RPMI7951 (cell line): ENCODE measurements around the gene SDK1. TPM values are rescaled to one million over a fixed set of nuclear protein-coding genes. Genes with fewer than 3 reads are reported as not detected.

Source experiments
- DNase-seq: peaks from one replicate; pipeline ENCODE4 v3.0.0-alpha.2; 2012; ENCODE audit warnings: low read depth
- total RNA-seq: library from RNA; depleted of rRNA; stranded (reverse); fragments of >200 nt; shearing (Covaris generic); gene quantifications from 2 replicates; pipeline ENCODE4 v1.2.3, GENCODE V29; 2014

SDK1 gene
- total RNA-seq, 1 experiment from 2014 or later, result 3.1 TPM

DNA sequence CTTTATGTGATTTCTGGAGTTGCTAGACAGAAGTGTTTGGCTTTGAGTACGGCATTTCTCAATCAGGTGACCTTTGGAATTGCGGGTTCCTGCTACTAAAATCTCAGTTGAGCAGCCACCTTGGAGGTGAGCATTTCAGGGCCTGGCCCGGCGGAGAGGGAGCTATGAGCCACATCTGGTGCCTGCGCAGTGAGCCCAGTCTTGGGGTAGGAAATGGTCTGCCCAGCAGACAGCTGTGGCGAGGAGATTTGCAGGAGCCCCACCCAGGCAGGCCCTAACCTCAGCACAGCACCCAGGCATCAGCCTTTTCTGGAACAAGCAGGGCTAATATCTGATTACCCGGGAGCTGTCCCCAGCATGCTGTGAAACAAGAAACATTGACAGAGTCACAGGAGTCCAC lies 833.2 kb downstream of the SDK1 start:
- DNase-seq, result no peak

GRCh38 chr7:4134631-4135030 lies 833.6 kb downstream of the SDK1 start:
- no peak for DNase-seq

DNA sequence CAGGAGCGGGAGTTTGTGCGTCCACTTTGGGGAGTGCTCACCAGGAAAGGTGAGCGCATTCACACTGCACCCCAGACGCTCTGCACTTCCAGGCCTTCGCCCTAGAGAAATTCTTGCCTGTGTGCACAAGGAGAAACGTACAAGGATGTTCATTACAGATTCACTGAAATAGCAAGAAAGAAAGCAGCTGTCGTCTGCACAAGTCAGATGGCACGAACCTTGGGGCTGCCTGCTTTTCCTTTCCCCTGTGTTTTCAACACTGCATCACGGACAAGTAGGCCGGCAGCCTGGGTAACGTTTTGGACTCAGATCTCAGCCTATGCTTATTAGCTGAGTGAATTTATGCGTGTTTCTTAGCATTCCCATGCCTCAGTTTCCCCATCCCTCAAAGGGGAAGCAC lies 834.2 kb downstream of the SDK1 start:
- no peak for DNase-seq

GRCh38 chr7:4136036-4136435 lies 835.0 kb downstream of the SDK1 start:
- no peak for DNase-seq

- no peak for DNase-seq
Measured at GRCh38 chr7:4136501-4137110, 835.6 kb downstream of the SDK1 start.

DNA sequence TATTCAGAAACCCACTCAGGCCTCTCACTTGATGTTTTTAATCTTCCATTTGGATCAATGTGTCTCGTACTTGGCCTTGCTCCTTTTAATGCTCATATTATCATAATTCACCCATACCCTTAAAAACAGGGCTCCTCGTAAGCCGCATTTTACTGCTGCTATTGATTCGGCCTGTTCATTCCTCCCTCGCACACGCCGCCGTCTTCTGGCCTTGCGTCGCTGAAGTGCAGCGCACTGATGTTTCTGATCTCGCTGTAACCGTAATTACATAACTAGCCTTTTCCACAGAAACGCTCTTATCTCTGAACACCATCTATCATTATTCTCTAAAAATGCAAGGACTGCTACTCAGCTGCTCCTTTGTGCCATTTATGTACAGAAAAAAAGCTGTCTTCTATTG lies 836.5 kb downstream of the SDK1 start:
- DNase-seq, result no peak

DNA sequence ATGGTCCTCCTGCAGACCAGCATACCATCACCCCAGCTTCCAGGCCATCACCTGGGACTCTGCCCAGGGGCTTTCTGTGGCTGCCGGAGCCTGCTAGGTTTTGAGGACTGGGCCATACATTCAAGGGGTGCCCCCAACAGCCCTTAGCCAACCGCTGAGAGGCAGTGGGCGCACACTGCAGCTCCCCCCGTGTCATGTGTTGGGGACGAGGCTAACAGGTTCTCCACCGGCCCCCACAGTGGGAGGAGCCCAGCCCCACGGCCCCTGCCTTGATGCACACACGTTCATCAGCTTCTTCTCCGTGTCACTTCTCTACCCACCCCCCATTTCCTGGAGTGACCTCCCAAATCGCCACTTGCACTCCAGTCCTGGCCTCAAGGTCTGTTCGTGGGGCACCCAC lies 837.8 kb downstream of the SDK1 start:
- no peak for DNase-seq

DNA sequence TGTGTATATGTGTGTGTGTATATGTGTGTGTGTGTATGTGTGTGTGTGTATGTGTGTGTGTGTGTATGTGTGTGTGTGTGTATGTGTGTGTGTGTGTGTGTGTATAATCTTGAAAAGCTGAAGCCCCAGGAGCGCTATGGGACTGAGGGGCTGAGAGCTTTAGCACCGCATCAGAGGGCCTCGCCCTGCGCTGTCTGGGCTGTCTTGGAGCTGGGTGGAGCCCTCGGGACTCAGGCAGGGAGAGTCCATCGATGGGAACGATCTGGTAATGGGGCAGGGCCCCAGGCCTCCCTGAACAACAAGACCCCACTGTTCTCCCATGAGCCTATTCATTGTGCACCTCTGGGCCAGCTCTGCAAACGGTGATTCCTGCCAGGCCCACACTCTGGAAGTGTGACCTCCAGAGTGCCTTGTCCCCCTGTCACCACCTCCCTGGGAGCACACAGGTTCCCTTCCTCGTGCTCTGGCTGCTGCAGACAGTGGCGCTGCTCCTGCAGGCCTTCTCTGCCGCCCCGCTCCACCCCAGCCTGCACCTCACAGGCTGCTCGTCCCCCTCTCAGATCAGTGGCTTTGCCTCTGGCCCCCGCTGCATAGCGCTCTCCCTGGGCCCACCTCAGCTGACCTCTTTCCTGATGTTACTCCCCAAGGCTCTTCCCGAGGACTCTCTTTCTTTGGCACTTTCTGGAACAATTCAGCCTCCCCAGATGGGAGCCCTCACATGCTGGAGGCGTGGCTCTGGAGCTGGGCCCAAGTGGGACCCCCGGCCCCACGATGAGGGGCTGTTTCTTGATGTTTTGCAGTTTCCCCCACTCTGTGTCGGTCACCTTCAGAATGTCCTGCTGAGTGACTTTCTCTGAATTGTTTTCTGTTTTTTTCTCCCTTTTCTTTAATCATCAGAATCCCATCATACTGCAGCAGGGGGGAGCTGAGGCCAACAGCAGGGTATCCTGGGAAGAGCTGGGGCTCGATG lies 838.9 kb downstream of the SDK1 start:
- DNase-seq, result no peak

DNA sequence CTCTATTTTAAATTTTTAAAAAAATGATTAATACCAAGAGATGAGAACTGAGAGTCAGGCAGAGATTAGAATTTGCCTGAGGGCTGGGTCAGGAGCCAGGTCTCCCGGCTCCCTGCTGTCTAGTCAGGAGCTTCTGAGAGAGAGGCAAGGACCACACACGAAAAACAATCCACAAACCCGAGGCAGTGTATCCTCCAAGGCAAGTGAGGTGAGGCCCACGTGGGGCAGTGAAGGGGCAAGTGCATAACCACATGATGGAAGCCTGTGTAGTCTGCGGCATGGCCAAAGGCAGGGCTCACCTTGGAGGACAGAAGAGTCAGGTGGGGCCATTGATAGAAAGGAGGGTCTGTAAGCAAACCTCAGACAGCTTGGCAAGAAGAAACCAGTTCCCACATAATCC lies 839.9 kb downstream of the SDK1 start:
- no peak for DNase-seq

DNA sequence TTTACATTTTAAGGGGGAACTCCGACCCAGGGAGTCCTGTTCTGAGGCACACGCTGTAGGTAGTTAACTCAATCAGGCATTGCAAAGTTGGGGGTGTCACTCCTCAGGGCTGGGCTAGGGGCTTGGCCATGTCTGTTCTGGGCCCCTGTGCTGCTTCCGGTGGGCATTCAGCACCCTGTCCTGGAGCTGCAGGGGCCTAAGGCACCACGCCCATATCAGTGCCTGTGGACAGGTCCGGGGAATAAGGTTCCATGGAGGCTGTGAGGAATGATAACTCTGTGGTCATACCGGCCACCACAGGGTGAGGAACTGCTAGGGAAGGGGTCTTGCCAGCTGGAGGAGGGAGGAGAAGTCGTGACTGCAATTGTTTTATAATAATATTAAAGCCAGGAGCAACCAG lies 842.0 kb downstream of the SDK1 start:
- no peak for DNase-seq

GRCh38 chr7:4143511-4144171 lies 842.6 kb downstream of the SDK1 start:
- DNase-seq, result no peak

DNA sequence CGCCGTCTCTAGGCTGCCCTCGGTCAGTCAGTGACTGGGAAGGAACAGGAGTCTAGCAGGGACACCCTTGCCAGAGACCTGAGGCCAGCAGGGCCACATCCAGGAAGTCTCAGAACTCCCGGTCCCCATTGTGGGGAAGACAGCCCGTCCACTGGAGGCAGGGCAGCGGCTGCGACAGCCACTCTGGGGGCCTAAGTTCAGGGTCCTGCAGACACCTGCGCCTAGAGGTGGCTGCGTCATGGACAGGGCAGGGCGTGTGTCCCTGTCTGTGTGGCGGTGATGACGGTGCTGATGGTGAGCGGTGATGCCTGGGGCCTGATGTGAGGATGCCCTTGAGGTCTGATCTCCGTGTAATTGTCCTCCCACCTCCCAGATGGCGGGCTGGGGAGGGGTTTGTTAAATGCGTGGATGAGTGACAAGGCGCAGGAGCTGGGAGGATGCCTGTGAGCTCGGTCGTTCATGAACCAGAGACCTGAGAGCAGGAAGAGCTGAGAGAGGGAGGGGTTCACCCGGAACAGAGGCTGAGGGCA lies 843.2 kb downstream of the SDK1 start:
- no peak for DNase-seq

DNA sequence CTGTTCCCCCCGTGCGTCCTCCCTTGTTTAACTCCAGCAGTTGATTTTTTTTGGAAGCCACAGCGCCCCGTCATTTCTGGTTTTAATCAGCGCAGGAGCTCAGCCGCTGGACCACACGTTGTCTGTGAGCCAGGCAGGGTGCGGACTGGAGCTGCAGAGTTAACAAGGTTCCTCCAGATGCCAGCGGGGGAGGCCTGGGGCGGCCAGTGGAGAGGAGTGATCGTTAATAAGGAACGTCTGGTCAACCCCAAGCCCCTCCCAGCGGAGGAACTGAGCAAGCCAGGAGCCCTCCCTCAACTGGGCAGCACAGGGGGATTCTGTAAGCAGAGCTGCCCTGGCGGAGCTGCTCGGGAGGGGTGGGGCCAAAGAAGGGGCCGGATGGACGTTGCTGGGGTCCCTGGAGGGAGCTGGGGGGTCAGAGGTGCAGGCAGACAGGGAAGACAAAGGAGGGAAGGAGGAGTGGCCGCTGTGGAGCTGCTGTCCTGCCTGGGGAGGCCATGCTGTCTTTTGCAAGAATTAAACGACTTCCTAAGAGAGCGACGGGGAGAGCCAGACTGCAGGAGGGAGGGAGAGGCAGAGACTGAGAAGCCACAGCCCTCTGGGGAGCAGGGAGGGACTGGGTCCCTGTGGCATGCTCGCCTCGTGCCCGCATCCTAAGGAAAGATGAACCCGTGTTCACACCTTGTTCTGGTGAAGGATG lies 843.9 kb downstream of the SDK1 start:
- no peak for DNase-seq

GRCh38 chr7:4145576-4145975 lies 844.5 kb downstream of the SDK1 start:
- DNase-seq, result no peak

DNA sequence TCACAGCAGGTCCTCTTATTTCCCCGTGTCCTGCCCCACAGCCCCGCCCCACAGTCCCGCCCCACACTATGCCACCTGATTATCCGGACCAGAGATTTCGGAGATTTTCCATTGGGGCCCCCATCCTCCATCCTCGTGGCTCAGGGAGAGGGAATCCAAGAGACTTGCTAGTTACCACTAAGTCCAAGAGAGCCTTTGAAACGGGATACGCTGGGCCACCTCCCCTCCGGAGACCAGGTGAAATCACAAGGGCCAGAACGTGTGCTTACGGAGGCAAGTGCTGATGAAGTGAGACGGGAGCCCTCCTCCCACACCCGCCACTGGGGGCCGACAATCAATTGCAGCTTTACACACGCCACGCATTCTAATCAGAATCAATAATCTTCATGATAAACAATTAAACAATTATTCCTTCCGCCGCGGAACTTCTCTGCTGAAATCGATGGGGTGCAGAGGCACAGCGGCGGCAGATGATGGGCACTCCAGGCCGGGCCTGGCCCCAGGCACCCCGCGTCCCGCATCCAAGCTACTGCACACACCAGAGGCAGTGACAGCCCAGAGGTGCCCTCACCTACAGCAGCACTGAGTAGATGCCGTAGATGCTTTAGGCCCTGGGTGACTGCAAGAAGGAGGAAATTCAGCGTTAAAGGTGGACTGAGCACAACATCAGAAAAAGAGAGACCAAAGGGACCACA lies 847.0 kb downstream of the SDK1 start:
- DNase-seq, result no peak

GRCh38 chr7:4149236-4149635 lies 848.2 kb downstream of the SDK1 start:
- no peak for DNase-seq

- DNase-seq, result no peak
Measured at GRCh38 chr7:4149645-4150044, 848.6 kb downstream of the SDK1 start.

- no peak for DNase-seq
Measured at GRCh38 chr7:4150731-4151130, 849.7 kb downstream of the SDK1 start.

DNA sequence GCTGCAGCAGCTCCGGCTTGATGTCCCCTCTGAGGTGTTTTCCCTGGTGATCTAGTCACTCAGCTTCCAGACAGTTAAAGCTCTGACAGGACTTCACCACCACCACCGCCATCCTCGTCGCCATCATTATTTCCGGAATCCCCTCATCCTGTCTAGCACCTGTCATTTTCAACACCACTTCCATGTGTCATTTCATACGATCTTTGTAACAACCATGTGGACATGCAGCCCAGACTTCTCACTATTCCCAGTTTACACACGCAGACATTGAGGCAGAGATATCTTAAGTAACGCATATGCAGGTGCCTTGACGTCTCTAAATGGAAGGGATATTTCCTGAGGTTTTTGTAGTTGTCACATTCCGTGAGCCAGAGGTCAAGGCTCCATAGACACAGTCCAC lies 850.5 kb downstream of the SDK1 start:
- DNase-seq, result no peak

GRCh38 chr7:4151926-4152549 lies 851.0 kb downstream of the SDK1 start:
- no peak for DNase-seq
